A673 (cell line): ENCODE measurements around the gene DNAJB13.

Experiments used
- EZH2 ChIP-seq: fragments of 200-600 bp; sonication (generic); IDR thresholded peaks from 2 replicates; pipeline ENCODE4 v1.6.1; 2017; ENCODE audit warnings: borderline replicate concordance, low read depth, mild to moderate bottlenecking, mixed read lengths, antibody characterized with exemption, low read length; ENCODE audit not compliant: poor library complexity, severe bottlenecking
- TF ChIP-seq, protein P1 (sequence below): fragments of 300-800, 200-600 bp; sonication (generic); conservative IDR thresholded peaks from 2 replicates; pipeline ENCODE4 v1.5.1; 2017; ENCODE audit warnings: low read depth, mild to moderate bottlenecking, antibody characterized with exemption, low read length, moderate library complexity, mixed read lengths

DNA sequence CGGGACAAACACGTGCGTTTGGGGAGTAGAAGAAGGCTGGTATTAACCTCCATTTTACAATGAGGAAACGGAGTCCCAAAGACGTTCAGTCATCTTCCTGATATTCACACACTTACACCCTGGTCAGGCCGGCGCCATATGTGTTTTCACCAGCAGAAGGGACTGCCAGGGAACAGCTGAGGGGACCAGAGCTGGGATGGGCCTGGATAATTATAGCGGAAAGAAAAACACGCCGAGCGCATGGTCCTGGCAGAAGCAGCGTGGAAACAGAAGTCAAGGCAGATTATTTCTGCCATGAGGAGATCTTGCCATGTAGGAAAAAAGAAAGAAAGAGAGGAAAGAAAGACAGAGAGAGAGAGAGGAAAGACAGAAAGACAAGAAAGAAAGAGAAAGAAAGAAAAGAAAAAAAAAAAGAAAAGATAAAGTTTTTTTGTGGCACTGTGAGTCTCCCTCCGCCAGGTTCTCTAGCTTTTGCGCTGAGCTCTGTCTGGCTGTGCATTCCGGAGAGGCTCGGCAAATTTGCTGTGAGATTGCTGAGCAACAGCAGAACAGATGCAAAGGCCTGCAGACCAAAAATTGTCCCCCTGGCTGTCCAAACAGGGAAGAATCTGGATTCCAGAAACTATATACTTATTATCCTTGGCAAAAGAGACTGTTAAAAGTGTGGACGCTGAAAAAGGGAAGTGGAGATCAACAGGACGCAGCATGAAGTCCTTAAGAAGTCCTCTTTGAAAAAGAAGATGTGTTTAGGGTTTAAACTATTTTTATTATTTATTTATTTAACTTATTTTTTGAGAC, 33.1 kb downstream of the DNAJB13 start:
- TF ChIP-seq, protein P1, sequence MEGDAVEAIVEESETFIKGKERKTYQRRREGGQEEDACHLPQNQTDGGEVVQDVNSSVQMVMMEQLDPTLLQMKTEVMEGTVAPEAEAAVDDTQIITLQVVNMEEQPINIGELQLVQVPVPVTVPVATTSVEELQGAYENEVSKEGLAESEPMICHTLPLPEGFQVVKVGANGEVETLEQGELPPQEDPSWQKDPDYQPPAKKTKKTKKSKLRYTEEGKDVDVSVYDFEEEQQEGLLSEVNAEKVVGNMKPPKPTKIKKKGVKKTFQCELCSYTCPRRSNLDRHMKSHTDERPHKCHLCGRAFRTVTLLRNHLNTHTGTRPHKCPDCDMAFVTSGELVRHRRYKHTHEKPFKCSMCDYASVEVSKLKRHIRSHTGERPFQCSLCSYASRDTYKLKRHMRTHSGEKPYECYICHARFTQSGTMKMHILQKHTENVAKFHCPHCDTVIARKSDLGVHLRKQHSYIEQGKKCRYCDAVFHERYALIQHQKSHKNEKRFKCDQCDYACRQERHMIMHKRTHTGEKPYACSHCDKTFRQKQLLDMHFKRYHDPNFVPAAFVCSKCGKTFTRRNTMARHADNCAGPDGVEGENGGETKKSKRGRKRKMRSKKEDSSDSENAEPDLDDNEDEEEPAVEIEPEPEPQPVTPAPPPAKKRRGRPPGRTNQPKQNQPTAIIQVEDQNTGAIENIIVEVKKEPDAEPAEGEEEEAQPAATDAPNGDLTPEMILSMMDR = no peak
- no peak for TF ChIP-seq EZH2
